K562 (cell line): Measurements from ENCODE around the gene LPIN2. TPM values are rescaled to one million over a fixed set of nuclear protein-coding genes. Genes with fewer than 3 reads are reported as not detected.

ENCODE experiments used
- ATAC-seq: fragments of 200-7000 bp; cut with Tn5 transposase; 3 replicates; pipeline ENCODE4 v1.9.1; 2020; ENCODE audit warnings: moderate library complexity
- BruUV-seq: library from RNA; stranded (reverse); fragments of 400-500 nt; replicated peaks from 2 replicates; lab custom pipeline; 2021; lab: Mats Ljungman, UMichigan
- CTCF ChIA-PET: fragments of 300-600 bp; formaldehyde crosslinking; extraction: SDS; loops from one replicate; lab custom pipeline; 2021; ENCODE audit warnings: low intra/inter-chr PET ratio; lab: Yijun Ruan, JAX
- POLR2A ChIA-PET: fragments of 300-600, 350-650 bp; sonication (Branson Sonifier 250); formaldehyde crosslinking; extraction: SDS; loops from one replicate; lab custom pipeline; 2021; ENCODE audit warnings: antibody characterized with exemption, inconsistent platforms; lab: Yijun Ruan, JAX
- DNase-seq, 4 experiments: peaks; one replicate each; pipeline versions ENCODE4 v3.0.0 to v3.0.0-alpha.2; 2011 to 2018; ENCODE audit warnings: low spot score in 3 of 4, mixed read lengths in 3 of 4; ENCODE audit errors: extremely low read depth in 1 of 4
- FAIRE-seq: peaks from 2 replicates; lab custom pipeline; 2011; peaks lifted over from hg19 to GRCh38; lab: Jason Lieb, UNC
- H2AFZ ChIP-seq: 2 replicates; pipeline ENCODE4 v1.6.0; 2011; ENCODE audit warnings: low read depth, low read length, control low read depth, inconsistent platforms
- H3K27ac ChIP-seq: fragments of 200-600 bp; 3 replicates; pipeline ENCODE4 v1.8.0; 2011; ENCODE audit warnings: low read depth, mild to moderate bottlenecking, control low read depth, inconsistent platforms, low read length, moderate library complexity, mixed read lengths; ENCODE audit errors: extremely low read depth
- H3K27me3 ChIP-seq, 2 experiments: fragments of 300-600 bp in 1 of 2; 2 replicates in 1 of 2; 3 replicates in 1 of 2; pipeline versions ENCODE4 v1.6.0 to v1.8.0; 2011; ENCODE audit warnings: inconsistent platforms in 2 of 2, low read length in 2 of 2, mild to moderate bottlenecking in 1 of 2, mixed read lengths in 1 of 2, moderate library complexity in 1 of 2; ENCODE audit not compliant: control insufficient read depth in 2 of 2, insufficient read depth in 2 of 2
- H3K36me3 ChIP-seq: fragments of 300-600 bp; 3 replicates; pipeline ENCODE4 v1.8.0; 2011; ENCODE audit warnings: mild to moderate bottlenecking, low read length, inconsistent platforms; ENCODE audit not compliant: control insufficient read depth, insufficient read depth
- H3K4me1 ChIP-seq, 2 experiments: fragments of 200-600 bp in 1 of 2; replicated peaks in 1 of 2; 2 replicates in 1 of 2; 3 replicates in 1 of 2; pipeline versions ENCODE4 v1.5.1 to v1.8.0; 2011; ENCODE audit warnings: inconsistent platforms in 2 of 2, low read length in 2 of 2, mild to moderate bottlenecking in 1 of 2, mixed read lengths in 1 of 2, moderate library complexity in 1 of 2; ENCODE audit not compliant: control insufficient read depth in 2 of 2, insufficient read depth in 2 of 2
- H3K4me2 ChIP-seq: 2 replicates; pipeline ENCODE4 v1.6.1; 2011; ENCODE audit warnings: low read length, control low read depth, inconsistent platforms, mixed read lengths; ENCODE audit not compliant: insufficient read depth
- H3K4me3 ChIP-seq: fragments of 200-600 bp; sonication (generic), shearing (Covaris generic); 2 replicates; pipeline ENCODE4 v1.5.1; 2016; ENCODE audit warnings: control low read depth, inconsistent platforms
- H3K79me2 ChIP-seq: fragments of 200-600 bp; 3 replicates; pipeline ENCODE4 v1.8.0; 2011; ENCODE audit warnings: low read length, inconsistent platforms; ENCODE audit not compliant: control insufficient read depth, insufficient read depth
- H3K9ac ChIP-seq, 2 experiments: 2 replicates each; pipeline versions ENCODE4 v1.6.0 to v1.6.1; 2011; ENCODE audit warnings: low read depth in 2 of 2, low read length in 2 of 2, control low read depth in 1 of 2, inconsistent platforms in 1 of 2, mild to moderate bottlenecking in 1 of 2, mixed read lengths in 1 of 2; ENCODE audit not compliant: insufficient read depth in 1 of 2
- H3K9me1 ChIP-seq: one replicate; pipeline ENCODE4 v1.6.0; 2011; ENCODE audit warnings: inconsistent platforms, mild to moderate bottlenecking, low read length, moderate library complexity; ENCODE audit not compliant: control insufficient read depth, insufficient read depth
- H3K9me3 ChIP-seq: replicated peaks from 2 replicates; pipeline ENCODE4 v1.5.1; 2011; ENCODE audit warnings: low read depth, low read length, inconsistent platforms; ENCODE audit not compliant: control insufficient read depth, insufficient read depth
- H4K20me1 ChIP-seq: replicated peaks from 2 replicates; pipeline ENCODE4 v1.6.1; 2011; ENCODE audit warnings: low read length, inconsistent platforms, mixed read lengths; ENCODE audit not compliant: control insufficient read depth, insufficient read depth
- HDAC8 ChIP-seq: fragments of 450-650 bp; IDR thresholded peaks from 2 replicates; pipeline ENCODE4 v1.6.1; 2016; ENCODE audit warnings: mild to moderate bottlenecking, missing genetic modification characterization, moderate library complexity, missing compliant biosample characterization
- HEY1 ChIP-seq: fragments of 250-450 bp; sonication (Bioruptor Pico); IDR thresholded peaks from 2 replicates; pipeline ENCODE4 v1.5.0; 2020; ENCODE audit warnings: mild to moderate bottlenecking, moderate library complexity, borderline replicate concordance
- JUN ChIP-seq, 2 experiments: sonication (generic) in 1 of 2; formaldehyde crosslinking in 1 of 2; IDR thresholded peaks; 2 replicates each; pipeline versions ENCODE4 v1.6.1 to v1.8.0; 2012 to 2022; ENCODE audit warnings: borderline replicate concordance in 2 of 2, mild to moderate bottlenecking in 2 of 2, improper control_type of control experiment in 1 of 2, low read depth in 1 of 2, low read length in 1 of 2, missing genetic modification reagents in 1 of 2
- KDM2B ChIP-seq: fragments of 250-450 bp; sonication (Bioruptor Pico); IDR thresholded peaks from 2 replicates; pipeline ENCODE4 v1.8.0; 2021; ENCODE audit warnings: mild to moderate bottlenecking, moderate library complexity
- NCOA6 ChIP-seq: fragments of 450-650 bp; IDR thresholded peaks from 2 replicates; pipeline ENCODE4 v1.6.1; 2017; ENCODE audit warnings: mild to moderate bottlenecking
- NCOR1 ChIP-seq: fragments of 450-650 bp; IDR thresholded peaks from 2 replicates; pipeline ENCODE4 v1.6.1; 2016; ENCODE audit warnings: mild to moderate bottlenecking, moderate library complexity
- PREB ChIP-seq: sonication (generic); formaldehyde crosslinking; IDR thresholded peaks from 2 replicates; pipeline ENCODE4 v1.8.1; 2023; ENCODE audit warnings: mild to moderate bottlenecking, missing genetic modification reagents
- STAT5A ChIP-seq: IDR thresholded peaks from 2 replicates; pipeline ENCODE4 v1.6.1; 2012; ENCODE audit warnings: low read length, inconsistent platforms, borderline replicate concordance
- ZBED1 ChIP-seq: IDR thresholded peaks from 2 replicates; pipeline ENCODE4 v1.6.1; 2014
- ZBTB9 ChIP-seq: fragments of 450-650 bp; formaldehyde crosslinking; IDR thresholded peaks from 2 replicates; pipeline ENCODE4 v1.4.0; 2020; ENCODE audit warnings: mild to moderate bottlenecking, moderate library complexity
- ZNF239 ChIP-seq: fragments of 250-450 bp; sonication (Bioruptor Pico); IDR thresholded peaks from 2 replicates; pipeline ENCODE4 v1.4.0; 2020; ENCODE audit warnings: mild to moderate bottlenecking
- WGBS: fragments of 100-300 bp; shearing (Covaris generic); methylation state at CpG from one replicate; pipeline ENCODE4 v1.1.6; 2016; ENCODE audit warnings: low coverage, mixed read lengths; ENCODE audit not compliant: insufficient coverage; ENCODE audit errors: missing lambda C conversion rate; 5-methylcytosine and 5-hydroxymethylcytosine counted together
- in situ Hi-C: fragments of 300-500 bp; cut with MboI; formaldehyde crosslinking; loops from 4 replicates; pipeline ENCODE4 v1.15.0; 2018; ENCODE audit warnings: inconsistent platforms, mixed read lengths
- intact Hi-C: fragments of 100-400 bp; cut with micrococcal nuclease; formaldehyde crosslinking; loops from 2 replicates; pipeline ENCODE4 v1.14.2; 2022
- polyA plus RNA-seq, 8 experiments: library from polyadenylated mRNA; depleted of rRNA in 4 of 8; stranded (reverse) in 5 of 8; unstranded in 3 of 8; fragments of >200 nt; fragmentation: Nextera tagmentation in 2 of 8; fragmentation: Illumina TruSeq in 1 of 8; extraction: Ambion mirVana in 2 of 8; extraction: Trizol in 1 of 8; gene quantifications; 2 replicates each; pipeline versions ENCODE4 v1.2.1 to v1.2.3, GENCODE V29; 2011 to 2014; ENCODE audit warnings: inconsistent platforms in 1 of 8, missing spikeins in 1 of 8
- total RNA-seq, 7 experiments: library from RNA; depleted of rRNA in 6 of 7; stranded (reverse); fragments of >200 nt in 6 of 7; fragmentation: Illumina TruSeq in 2 of 7; extraction: Trizol in 2 of 7; gene quantifications; 2 replicates each; pipeline versions ENCODE4 v1.2.1 to v1.2.3, GENCODE V29; 2011 to 2021; ENCODE audit warnings: low replicate concordance in 1 of 7

The LPIN2 gene
- total and polyA plus RNA-seq, 9 of the 15 experiments (the other 6 are each of a cell fraction or from before 2014, with no cell fraction given): 5.2 to 34.8 (median 24.6) TPM

- TF ChIP-seq HDAC8: no peak
- TF ChIP-seq ZBED1: no peak
- no peak for TF ChIP-seq ZNF239
- TF ChIP-seq STAT5A: no peak
- no peak for TF ChIP-seq HEY1 (CRISPR knock-in tag)
- no peak for TF ChIP-seq JUN (IDR thresholded peaks at IDR 0.05; ENCODE audit: borderline replicate concordance, low read depth, low read length)
- no peak for TF ChIP-seq JUN (CRISPR knock-in tag; IDR thresholded peaks at IDR 0.05; ENCODE audit: borderline replicate concordance)
- TF ChIP-seq PREB (CRISPR knock-in tag): no peak
- no peak for TF ChIP-seq ZBTB9
- no peak for TF ChIP-seq NCOA6
- no peak for TF ChIP-seq KDM2B (CRISPR knock-in tag)
- TF ChIP-seq NCOR1: no peak
- Histone ChIP-seq H3K36me3 (no peaks in the 10 kb centered on the region), H3K4me3 (no peak overlapping the region), H4K20me1 (no peaks in the 10 kb centered on the region), H3K4me2 (no peak overlapping the region), H2AFZ (peak overlapping the region; percentile 35; the same call in 1 of the 2 replicates), H3K4me1 (peaks cover 0 to 9% of the 10 kb centered on the region in 2 experiments; a peak in 3 of 5 replicates), H3K79me2 (no peaks in the 10 kb centered on the region), H3K9me1 (no peaks in the 10 kb centered on the region), H3K9me3 (no peaks in the 10 kb centered on the region; the same call in 1 of the 2 replicates), H3K27ac (no peak overlapping the region), H3K27me3 (no peaks in the 10 kb centered on the region), H3K9ac (no peak overlapping the region)
- intact Hi-C loops (no loop called here), in situ Hi-C loops (no loop called here)
- POLR2A ChIA-PET: no interaction called here
- 34% methylated on average over 6 of the region's 6 CpGs for WGBS
- CTCF ChIA-PET: interaction anchor here (0.6 kb wide), 1 partner anchor 518 kb away, joined by 3 read pairs; no protein-coding TSS in a partner anchor
- BruUV-seq: no TSS peak
- ATAC-seq: no peak
- no peak for DNase-seq
- FAIRE-seq: no peak
These were observed 35.2 kb upstream of the LPIN2 start for GRCh38 chr18:3048121-3048520.
